Hematopoietic multipotent progenitor cell (in vitro differentiated cells): ENCODE data around the gene PUM1. TPM values are rescaled to one million over a fixed set of nuclear protein-coding genes. Genes with fewer than 3 reads are reported as not detected.

ENCODE experiments used
- DNase-seq, 3 donors: peaks; one replicate each; pipeline ENCODE4 v3.0.0-alpha.2; 2011 to 2015; ENCODE audit warnings: low read depth in 2 of 3, low spot score in 2 of 3
- small RNA-seq: library from RNA; depleted of rRNA; stranded (forward); fragments of <200 nt; gene quantifications from one replicate; pipeline ENCODE3, GENCODE V24; 2012
- total RNA-seq: library from RNA; depleted of rRNA; stranded (reverse); fragments of >200 nt; gene quantifications from one replicate; pipeline ENCODE4 v1.2.3, GENCODE V29; 2012

Gene PUM1
- total RNA-seq, 1 donor, result 147 TPM

DNA sequence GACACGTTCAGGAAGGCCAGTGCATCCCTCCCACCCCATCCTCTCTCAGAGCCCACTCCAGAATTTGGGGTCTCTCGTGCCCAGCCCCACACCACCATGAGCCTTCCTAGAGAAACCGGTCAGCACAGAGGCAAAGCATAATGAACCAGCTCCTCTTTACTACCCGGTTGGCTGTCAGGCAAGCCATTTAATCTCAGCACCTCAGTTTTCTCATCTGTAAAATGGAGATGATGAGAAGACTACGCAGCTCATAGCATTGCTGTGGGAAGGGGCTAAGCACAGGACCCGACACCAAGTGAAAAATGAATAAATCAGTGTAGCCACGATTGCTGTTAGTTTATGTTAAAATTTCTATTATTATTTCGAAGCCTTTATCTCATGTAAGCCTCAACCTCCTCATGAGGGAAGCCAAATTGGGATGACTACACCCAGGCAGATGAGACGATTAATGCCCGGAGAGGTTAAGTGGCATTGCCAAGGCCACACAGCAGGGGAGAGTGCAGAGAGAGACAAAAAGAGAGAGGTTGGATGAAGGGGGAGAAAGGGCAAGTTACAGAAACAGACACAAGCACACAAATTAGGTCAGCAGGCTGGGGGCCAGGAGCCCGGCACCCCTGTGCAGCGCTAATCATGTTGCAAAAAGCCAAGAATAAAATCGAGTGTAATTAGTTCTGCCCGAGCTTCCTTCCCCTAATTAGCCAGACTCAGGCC is 182.7 kb downstream of the PUM1 start:
- no peak for DNase-seq

Small RNA genes lying within 50 kb of the gene (small RNA-seq; reads per million reads assigned to genes)
- gene AL356320.1 (not detected), gene RN7SL371P (not detected)

Other genes starting within 250 kb of the PUM1 start
- gene SDC3, start 157.0 kb downstream of the PUM1 start, total RNA-seq, result under 0.01 TPM
- gene NKAIN1, start 174.2 kb upstream of the PUM1 start, total RNA-seq, result under 0.01 TPM
- 111 TPM for gene SNRNP40, start 231.1 kb upstream of the PUM1 start, total RNA-seq
- gene ZCCHC17, start 231.3 kb upstream of the PUM1 start, total RNA-seq, result 17.5 TPM